CD4-positive, alpha-beta T cell treated with Interleukin-4 for 4 hours (primary cell): ENCODE results near the gene STARD5.
A peak's percentile ranks its signal among the peaks of the same experiment; 100 is the strongest.

Experiments
- DNase-seq: peaks from one replicate; pipeline ENCODE4 v3.0.0-alpha.2; 2020

The STARD5 gene

GRCh38 chr15:81271761-81272644, 51.9 kb downstream of the STARD5 start:
- DNase-seq, result no peak

DNA sequence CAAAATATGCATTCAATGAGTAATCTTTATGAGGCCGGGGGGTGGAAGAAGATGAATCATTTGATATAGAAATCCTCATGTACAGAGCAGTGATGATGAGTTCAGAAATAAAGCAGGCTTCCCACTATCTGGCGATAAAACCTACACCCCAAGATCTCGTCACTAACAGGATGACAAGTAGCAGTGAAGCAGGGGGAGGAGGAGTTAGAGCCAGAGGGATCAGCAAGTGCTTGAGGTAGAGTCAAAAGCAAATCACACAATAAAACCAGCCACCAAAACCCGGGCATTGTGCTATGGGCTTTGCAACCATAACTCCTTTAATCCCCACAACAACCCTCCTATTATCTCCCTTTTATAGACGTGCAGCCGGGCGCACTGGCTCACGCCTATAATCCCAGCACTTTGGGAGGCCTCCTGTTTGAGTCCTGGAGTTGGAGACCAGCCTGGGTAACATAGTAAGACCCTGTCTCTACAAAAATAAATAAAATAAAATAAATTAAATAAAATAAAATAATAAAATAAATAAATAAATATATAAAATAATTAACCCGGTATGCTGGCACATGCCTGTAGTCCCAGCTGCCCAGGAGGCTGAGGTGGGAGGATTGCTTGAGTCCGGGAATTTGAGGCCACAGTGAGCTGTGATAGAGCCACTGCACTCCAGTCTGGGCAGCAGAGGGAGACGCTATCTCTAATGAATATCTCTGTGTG, 53.0 kb downstream of the STARD5 start:
- no peak for DNase-seq

DNA sequence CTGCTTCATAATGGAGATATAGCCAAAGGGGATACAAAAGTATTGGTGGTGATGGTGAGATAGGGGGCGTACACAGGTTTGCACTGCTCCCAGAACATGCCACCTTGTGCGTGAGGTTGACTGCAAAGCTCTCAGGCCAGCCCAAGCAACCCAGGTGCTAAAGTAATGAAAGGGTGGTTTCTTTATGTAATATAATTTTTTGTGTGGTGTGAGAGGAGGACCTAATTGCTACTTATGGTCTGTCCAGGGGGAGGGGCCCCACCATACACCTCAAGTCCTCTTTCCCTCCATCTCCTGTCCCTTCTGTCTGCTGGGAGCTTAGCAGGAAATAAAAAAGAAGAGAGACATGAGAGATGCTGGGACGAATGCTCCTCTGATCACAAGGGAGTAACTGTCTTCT, 53.8 kb downstream of the STARD5 start:
- DNase-seq, result no peak

DNA sequence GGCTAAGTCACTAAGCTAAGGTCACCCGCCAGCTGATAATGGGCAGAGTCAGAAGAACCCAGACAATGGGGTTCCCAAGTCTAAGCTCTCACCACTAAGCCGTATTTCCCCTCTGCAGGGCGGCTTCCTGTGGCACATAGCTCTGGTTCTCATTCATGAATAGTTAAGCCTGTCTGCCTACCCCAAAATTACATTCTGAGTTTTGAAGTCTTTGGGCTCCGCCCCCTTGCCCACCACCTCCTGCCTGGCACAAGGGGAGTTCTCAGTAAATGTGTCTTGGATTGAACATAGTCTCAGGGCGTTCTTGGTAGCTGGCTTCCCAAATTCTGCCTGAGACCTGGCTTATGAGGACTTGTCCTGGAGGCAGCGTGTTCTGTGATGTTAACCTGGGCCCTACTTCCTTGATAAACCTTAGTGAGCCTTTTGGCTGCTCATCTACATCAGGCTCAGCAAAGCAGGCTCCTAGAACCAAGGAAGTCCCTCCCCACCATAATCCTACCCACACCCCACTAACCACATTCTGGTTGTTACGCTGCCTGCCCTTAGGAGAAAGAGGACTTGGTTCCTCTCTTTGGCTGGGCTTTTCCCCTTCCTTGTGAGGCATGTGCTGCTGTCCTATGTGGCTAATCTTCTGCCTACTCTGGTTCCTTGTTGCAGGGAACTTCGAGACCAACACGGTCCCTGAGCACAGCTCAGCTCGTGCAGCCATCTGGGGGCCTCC, 54.9 kb downstream of the STARD5 start:
- DNase-seq, result no peak

- no peak for DNase-seq
These were observed 55.6 kb downstream of the STARD5 start for GRCh38 chr15:81268340-81268739.

DNA sequence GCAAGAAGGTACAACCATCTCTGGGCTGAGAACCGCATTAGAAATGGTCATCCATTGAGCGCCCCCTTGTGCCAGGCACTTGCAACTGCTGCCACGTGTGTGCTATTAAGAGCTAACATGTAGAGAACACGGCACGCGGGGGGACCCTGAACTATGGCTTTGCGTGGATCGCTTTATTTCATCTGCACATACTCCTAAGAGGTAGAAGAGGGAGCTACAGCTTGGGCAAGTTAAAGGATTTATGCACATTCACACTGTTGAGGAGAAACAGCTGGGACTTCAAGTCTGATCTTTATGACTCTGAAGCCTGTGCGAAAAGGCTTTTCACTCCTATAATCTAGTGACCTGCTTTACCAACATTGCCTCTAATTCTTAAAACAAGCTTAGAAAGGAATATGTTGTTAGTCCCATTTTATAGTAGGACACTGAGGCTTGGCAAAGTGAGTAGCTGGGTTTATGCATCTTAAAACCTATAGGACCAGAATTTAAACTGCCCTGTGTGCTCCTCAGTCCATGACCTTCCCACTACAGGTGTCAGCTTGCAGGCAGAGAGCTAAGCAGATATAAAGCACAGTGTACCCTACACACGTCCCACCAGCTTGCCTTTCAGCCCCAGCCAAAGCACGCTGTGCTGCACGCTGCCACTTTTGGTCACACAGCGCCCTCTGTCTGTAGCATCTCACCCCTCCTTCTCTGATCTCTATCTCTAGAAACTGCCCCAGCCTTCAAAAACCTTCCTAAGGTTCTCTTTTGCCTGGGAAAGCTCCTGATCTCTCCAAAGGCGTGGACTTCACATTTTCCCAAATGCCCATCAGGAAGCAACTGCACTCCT, 57.8 kb downstream of the STARD5 start:
- DNase-seq, result peak; percentile 77

GRCh38 chr15:81265256-81265943, 58.5 kb downstream of the STARD5 start:
- DNase-seq, result no peak

GRCh38 chr15:81264072-81264857, 59.7 kb downstream of the STARD5 start:
- DNase-seq, result no peak

DNA sequence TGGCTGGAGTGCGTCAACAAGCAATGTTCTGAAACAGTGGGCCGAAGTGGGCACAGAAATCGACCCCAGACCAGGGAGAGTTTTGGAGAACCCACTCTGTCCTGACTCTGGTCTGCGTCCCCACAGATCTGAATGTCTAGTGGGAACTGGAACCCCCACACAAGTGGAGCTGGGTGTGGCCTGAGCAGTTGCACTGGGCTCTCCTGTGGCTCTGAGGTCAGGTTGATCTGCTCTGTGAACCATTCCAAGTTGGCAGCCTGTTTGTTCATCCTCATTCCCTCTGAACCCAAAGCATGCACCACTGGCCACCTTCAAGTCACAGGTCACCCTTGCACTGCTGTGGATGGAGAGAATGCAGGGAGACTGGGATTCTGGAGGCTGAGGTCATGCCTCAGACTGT, 60.5 kb downstream of the STARD5 start:
- no peak for DNase-seq

DNA sequence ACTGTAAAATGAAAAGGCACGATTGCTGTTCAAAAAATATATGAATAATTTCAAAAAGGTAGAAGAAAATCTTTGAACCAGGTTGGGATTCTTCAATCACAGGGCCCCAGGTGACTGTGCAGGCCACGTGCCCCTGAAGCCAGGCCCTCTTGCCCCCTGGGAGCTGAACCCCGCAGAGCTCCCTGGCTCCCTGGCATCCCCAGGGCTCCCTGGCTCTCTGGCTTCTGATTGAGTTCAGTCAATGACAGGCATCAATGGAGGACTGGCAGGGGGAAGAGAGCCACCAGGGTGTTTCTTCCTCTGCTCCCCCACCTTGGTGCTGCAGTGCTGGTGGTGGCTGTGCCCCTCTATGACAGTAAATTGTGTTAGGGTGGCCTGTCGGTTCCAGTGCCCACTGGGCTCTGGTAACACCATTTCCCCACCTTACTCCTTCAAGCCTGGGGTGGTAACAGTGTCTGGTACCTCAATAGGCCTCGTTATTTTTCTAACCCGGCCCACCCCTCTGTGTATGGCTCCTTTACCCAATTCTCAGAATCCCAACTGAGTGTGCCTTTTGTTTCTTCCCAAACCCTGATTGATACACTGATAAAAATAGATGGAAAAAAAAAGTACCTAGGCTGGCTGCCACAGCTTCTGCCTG, 62.6 kb downstream of the STARD5 start:
- DNase-seq, result no peak

DNA sequence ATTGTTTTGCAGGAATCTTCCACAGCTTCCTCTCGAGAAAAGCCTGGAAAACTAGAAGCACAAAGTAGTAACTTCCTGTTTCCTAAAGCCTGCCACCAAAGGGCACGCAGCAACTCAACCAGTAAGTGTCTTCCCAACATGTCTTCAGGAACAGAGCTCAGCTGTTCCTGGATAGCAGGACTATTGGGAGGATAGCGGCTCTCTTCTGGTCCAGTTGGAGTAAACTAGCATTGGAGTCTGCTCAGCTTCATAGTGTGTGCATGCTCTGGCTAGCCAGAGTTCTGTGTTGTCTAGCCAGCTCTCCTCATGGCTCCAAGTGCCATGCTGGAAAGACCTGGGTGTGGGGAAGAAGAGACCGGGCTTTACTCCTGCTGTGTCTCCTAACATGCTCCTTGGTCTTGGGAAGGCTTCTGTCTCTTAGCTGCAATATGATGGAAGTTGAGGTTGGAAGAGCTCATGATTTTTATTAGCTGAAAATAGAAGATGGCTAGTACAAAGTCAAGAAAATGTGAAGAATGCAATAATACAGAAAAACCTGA, 64.1 kb downstream of the STARD5 start:
- no peak for DNase-seq
